ENCODE data around the gene CACNA1B.

GRCh38 chr9:137974746-137975526 is 97.4 kb downstream of the CACNA1B start:
- TF ChIP-seq ZNF384 (IDR thresholded peaks at IDR 0.05): no peak
- no peak for TF ChIP-seq BHLHE40 (IDR thresholded peaks at IDR 0.05; ENCODE audit: borderline replicate concordance)
- no peak for TF ChIP-seq PKNOX1 (IDR thresholded peaks at IDR 0.05)
- no peak for TF ChIP-seq FOXK2 (IDR thresholded peaks at IDR 0.05)

All from HEK293T (cell line).